Measurements from ENCODE around the gene OBSCN. TPM values are rescaled to one million over a fixed set of nuclear protein-coding genes. Genes with fewer than 3 reads are reported as not detected.

The OBSCN gene
- total RNA-seq, 1 experiment from 2014 or later, result 29.1 TPM

DNA sequence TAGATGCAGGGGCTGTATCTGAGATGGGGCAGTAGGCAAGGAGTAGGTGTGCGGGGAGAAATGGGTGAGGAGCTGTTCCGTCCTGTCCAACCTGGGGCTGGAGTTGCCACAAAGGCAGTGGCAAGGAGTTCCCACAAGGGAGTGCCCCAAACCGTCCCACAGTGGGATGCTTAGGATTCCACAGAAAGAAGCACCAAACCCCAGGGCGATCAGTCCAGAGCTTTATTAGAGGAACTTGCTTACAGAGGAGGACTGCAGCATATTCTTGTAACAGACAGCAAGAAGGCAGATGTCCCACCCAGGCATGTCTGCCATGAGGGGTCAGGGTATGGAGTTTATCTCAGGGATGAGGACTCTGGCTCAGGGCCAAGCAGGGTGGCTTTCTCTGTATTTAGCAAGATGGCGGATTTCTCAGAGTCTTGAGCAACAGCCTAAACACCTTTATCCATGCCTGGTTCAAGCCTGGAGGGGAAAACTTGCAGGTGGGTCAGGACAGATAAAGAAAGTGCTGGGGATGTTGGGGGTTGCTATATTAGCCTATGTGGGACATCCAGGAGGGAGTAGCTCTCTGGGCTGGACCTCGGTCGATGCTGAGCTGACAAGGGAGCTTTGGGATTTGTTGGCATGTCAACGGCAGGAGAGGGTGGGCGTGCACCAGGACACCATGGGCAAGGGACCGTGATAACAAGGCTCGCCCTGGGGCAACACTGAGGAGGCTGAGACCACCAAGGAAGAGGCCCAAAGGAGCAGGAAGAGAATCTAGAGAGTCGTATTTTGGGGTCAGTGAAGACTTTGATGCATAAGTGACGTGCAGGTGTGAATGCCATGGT lies 32.8 kb downstream of the OBSCN start:
- Histone ChIP-seq H3K9me3 (ENCODE audit: low read length) (peaks cover 41% of the 10 kb centered on the region), H3K9me2 (replicated peaks; ENCODE audit: low read length) (no peaks in the 10 kb centered on the region), H3K36me3 (ENCODE audit: low read depth, low read length) (peaks cover 67% of the 10 kb centered on the region), H3K4me1 (ENCODE audit: insufficient read depth, low read length) (no peaks in the 10 kb centered on the region), H3K9ac (ENCODE audit: low read length) (no peak overlapping the region), H3K27me3 (ENCODE audit: low read length) (no peaks in the 10 kb centered on the region), H3K4me3 (ENCODE audit: low read length) (no peak overlapping the region), H3K27ac (ENCODE audit: low read length) (no peak overlapping the region), H3K79me2 (ENCODE audit: low read length) (no peaks in the 10 kb centered on the region), H2AFZ (ENCODE audit: low read length) (no peak overlapping the region), H4K20me1 (ENCODE audit: low read length) (no peaks in the 10 kb centered on the region), H3F3A (ENCODE audit: low read length, unreplicated experiment) (no peaks in the 10 kb centered on the region), H3K4me2 (ENCODE audit: low read length) (no peak overlapping the region)
- CTCF ChIA-PET, result no interaction called here
- intact Hi-C loops (cut with micrococcal nuclease), result no loop called here
- DNase-seq, result no peak
- BruUV-seq (replicated peaks), result no TSS peak
- TF ChIP-seq EZH2phosphoT487 (IDR thresholded peaks at IDR 0.05; ENCODE audit: borderline replicate concordance, low read length), result no peak
- no peak for TF ChIP-seq CTCF (conservative IDR thresholded peaks at IDR 0.05; ENCODE audit: low read depth, low read length)
- no peak for TF ChIP-seq EZH2 (IDR thresholded peaks at IDR 0.05; ENCODE audit: low read length, unreplicated experiment)
- no peak for ATAC-seq
- POLR2A ChIA-PET (ENCODE audit: unreplicated experiment), result interaction anchor here (0.6 kb wide), 1 partner anchor 63 kb away, joined by 3 read pairs; no protein-coding TSS in a partner anchor

DNA sequence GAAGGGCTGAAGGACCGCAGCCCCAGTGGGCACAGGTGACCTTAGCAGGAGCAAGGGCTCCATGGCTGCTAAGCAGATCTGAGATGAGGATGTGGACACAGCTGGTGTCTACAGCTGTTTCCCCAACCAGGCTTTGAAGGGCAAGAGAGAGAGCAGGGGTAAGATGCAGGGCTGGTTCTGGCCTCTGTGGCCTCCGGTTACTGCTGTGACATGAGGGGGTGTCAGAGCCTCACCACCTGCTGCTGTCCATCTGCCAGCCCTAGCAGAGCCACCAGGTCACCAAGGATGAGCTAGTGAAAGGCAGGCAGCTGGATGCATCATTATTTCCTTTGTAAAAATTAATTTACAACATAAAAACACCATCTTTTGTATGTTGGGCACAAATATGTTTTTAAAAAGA lies 33.4 kb downstream of the OBSCN start:
- POLR2A ChIA-PET (ENCODE audit: unreplicated experiment), result no interaction called here
- Histone ChIP-seq H3K4me3 (ENCODE audit: low read length) (no peak overlapping the region), H3K27ac (ENCODE audit: low read length) (no peak overlapping the region), H3K9me2 (replicated peaks; ENCODE audit: low read length) (no peaks in the 10 kb centered on the region), H3K79me2 (ENCODE audit: low read length) (no peaks in the 10 kb centered on the region), H4K20me1 (ENCODE audit: low read length) (no peaks in the 10 kb centered on the region), H3K4me1 (ENCODE audit: insufficient read depth, low read length) (no peaks in the 10 kb centered on the region), H3K4me2 (ENCODE audit: low read length) (no peak overlapping the region), H3F3A (ENCODE audit: low read length, unreplicated experiment) (no peaks in the 10 kb centered on the region), H3K9me3 (ENCODE audit: low read length) (peaks cover 47% of the 10 kb centered on the region), H3K36me3 (ENCODE audit: low read depth, low read length) (peaks cover 73% of the 10 kb centered on the region), H3K27me3 (ENCODE audit: low read length) (no peaks in the 10 kb centered on the region), H2AFZ (ENCODE audit: low read length) (no peak overlapping the region), H3K9ac (ENCODE audit: low read length) (no peak overlapping the region)
- no TSS peak for BruUV-seq (replicated peaks)
- no peak for TF ChIP-seq CTCF (conservative IDR thresholded peaks at IDR 0.05; ENCODE audit: low read depth, low read length)
- TF ChIP-seq EZH2phosphoT487 (IDR thresholded peaks at IDR 0.05; ENCODE audit: borderline replicate concordance, low read length), result no peak
- TF ChIP-seq EZH2 (IDR thresholded peaks at IDR 0.05; ENCODE audit: low read length, unreplicated experiment), result no peak
- DNase-seq, result no peak
- intact Hi-C loops (cut with micrococcal nuclease), result no loop called here
- no peak for ATAC-seq
- CTCF ChIA-PET, result no interaction called here

DNA sequence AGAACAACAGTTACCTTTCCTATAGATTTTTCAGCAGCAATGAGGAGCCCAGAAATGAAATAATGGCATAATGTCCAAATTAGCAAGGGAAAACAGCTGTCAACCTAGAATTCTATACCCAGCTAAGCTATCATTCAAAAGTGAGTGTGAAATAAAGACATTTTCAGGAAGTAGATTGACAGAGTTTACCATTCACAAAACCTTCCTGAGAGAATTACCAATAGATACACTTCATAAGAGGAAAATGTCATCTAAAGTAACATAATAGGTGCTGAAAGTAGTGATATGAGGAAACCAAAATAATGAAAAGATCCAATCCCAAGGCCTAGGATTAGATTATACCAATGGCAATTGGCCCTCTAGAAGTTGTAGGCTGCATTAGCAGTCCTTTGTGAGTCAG lies 34.6 kb downstream of the OBSCN start:
- Histone ChIP-seq H4K20me1 (ENCODE audit: low read length) (no peaks in the 10 kb centered on the region), H3F3A (ENCODE audit: low read length, unreplicated experiment) (no peaks in the 10 kb centered on the region), H3K27ac (ENCODE audit: low read length) (no peak overlapping the region), H3K9me2 (replicated peaks; ENCODE audit: low read length) (no peaks in the 10 kb centered on the region), H3K27me3 (ENCODE audit: low read length) (no peaks in the 10 kb centered on the region), H3K9ac (ENCODE audit: low read length) (no peak overlapping the region), H3K4me1 (ENCODE audit: insufficient read depth, low read length) (no peaks in the 10 kb centered on the region), H3K4me2 (ENCODE audit: low read length) (no peak overlapping the region), H3K4me3 (ENCODE audit: low read length) (no peak overlapping the region), H3K9me3 (ENCODE audit: low read length) (peaks cover 50% of the 10 kb centered on the region), H3K79me2 (ENCODE audit: low read length) (no peaks in the 10 kb centered on the region), H2AFZ (ENCODE audit: low read length) (no peak overlapping the region), H3K36me3 (ENCODE audit: low read depth, low read length) (peaks cover 85% of the 10 kb centered on the region)
- no peak for DNase-seq
- BruUV-seq (replicated peaks), result no TSS peak
- CTCF ChIA-PET, result no interaction called here
- intact Hi-C loops (cut with micrococcal nuclease), result no loop called here
- POLR2A ChIA-PET (ENCODE audit: unreplicated experiment), result no interaction called here
- TF ChIP-seq EZH2phosphoT487 (IDR thresholded peaks at IDR 0.05; ENCODE audit: borderline replicate concordance, low read length) (no peak), EZH2 (IDR thresholded peaks at IDR 0.05; ENCODE audit: low read length, unreplicated experiment) (no peak), CTCF (conservative IDR thresholded peaks at IDR 0.05; ENCODE audit: low read depth, low read length) (no peak)
- ATAC-seq, result no peak

Measured in PC-3 (cell line).